GM19035 (cell line): Measurements from ENCODE around the gene MPP1.
A peak's percentile ranks its signal among the peaks of the same experiment; 100 is the strongest.

Source experiments
- ATAC-seq: cut with Tn5 transposase; IDR thresholded peaks from one replicate; pipeline ENCODE4 v1.9.1; 2021; ENCODE audit not compliant: unreplicated experiment

MPP1 gene

GRCh38 chrX:154775419-154776349 lies 29.6 kb downstream of the MPP1 start:
- ATAC-seq: no peak

GRCh38 chrX:154774622-154775021 lies 30.7 kb downstream of the MPP1 start:
- no peak for ATAC-seq

DNA sequence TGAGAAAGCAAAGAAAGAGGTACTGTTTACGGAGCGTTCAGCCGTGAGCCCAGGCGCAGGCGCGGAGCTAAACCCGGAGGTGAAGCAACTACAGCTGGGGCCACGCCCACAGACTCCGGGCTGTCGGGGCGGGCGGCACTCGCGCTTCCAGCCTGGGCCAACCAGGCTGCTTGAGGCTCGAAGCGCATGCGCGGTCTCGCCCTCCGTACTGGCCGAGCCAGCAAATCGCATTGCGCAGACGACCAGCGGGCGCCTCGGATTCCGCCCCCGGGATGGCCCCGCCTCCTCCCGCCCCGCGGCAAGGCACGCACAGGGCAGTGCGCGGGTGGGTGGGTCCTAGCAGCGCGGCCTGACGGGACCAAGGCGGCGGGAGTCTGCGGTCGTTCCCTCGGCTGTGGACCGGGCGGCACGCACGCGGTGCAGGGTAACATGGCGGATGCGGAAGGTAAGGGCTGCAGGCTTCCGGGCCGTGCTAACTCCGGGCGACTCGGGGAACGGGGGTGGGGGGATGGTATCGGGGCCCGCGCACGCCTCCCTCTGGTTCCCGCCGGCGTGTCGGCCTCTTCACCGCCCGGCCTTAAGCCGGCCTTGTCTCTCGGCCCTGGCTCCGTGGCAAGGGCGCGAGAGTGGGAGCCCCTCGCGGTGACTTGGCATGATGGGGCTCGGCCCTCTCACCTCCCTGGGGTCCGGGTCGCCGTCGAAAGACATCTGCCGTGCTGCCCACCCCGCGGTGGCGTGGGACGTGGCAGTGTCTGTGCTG lies 42.6 kb downstream of the MPP1 start, which contains the start of gene DKC1:
DKC1 (plus strand) TSS at position 328 of the 760 bp plus-strand sequence; CDS start at position 430, 102 bp downstream.
- ATAC-seq: peak; percentile 85

DNA sequence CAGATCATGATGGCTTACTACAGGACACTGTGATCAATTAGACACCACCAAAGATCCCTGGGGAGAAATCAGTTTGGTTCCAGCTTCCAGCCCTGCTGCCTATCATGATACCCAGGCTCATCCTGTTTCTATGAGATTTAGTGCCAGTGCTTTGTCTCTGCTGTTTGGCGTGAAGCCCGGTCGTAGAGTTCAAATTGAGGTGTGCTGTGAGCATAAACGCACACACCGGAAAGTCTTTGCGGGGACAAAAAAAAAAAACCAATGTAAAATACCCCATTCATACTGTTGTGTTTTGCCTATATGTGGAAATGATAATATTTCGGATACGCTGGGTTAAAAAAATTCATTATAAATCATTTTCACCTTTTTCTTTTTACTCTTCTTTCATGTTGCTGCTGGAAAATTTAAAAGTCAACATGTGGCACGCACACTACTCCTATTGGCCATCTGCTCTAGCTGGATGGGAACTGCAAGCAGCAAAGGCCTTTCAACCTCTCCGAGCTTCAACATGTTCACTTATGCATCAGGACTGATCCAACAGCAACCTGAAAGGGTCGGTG lies 43.2 kb downstream of the MPP1 start:
- no peak for ATAC-seq

DNA sequence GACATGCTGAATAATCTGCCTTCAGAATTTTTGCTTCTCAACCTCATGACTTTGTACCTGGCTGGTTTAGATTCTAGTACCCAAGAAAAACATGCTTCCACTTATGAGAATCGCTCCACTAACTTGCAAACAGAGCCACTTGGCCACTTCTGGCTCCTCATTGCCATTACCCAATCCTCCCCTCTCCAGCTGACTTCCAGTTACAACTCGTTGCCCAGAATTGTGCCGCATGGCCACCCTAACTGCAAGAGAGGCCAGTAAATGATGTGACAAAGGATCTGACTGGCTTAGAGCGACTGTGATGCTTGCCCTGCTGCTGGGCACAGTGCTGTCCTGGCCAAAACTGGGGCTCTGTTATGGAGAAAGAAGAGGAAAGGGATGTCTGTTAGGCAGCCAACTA lies 46.6 kb downstream of the MPP1 start:
- no peak for ATAC-seq

DNA sequence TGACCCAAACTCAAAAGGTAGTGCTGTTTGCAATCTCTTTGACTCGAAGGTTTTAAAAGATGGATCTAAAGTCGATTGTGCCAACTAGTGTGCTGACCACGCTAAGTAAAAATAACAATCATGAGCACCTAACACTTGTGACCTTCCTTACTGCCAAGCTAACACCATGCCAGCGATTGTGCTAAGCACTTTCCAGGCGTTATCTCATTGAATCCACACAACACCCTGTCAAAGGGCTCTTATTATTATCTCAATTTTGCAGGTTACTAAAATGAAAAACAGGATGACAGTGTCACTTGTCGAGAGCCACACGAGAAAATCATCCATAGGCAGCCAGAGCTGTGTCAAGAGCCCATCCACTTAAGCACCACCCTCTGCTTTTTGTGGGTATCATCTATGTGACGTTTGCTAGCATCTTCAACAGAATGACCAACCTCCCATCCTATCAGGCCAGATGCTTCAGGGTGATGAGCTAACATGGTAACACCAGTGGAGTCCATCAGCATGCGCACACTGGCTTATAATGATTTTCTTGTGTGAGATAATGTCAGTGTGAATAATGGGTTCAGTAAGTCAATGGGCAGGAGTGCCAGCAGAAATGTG lies 53.5 kb downstream of the MPP1 start:
- ATAC-seq: no peak

- ATAC-seq: peak; percentile 4
Observed at GRCh38 chrX:154751203-154751668, 54.0 kb downstream of the MPP1 start.

DNA sequence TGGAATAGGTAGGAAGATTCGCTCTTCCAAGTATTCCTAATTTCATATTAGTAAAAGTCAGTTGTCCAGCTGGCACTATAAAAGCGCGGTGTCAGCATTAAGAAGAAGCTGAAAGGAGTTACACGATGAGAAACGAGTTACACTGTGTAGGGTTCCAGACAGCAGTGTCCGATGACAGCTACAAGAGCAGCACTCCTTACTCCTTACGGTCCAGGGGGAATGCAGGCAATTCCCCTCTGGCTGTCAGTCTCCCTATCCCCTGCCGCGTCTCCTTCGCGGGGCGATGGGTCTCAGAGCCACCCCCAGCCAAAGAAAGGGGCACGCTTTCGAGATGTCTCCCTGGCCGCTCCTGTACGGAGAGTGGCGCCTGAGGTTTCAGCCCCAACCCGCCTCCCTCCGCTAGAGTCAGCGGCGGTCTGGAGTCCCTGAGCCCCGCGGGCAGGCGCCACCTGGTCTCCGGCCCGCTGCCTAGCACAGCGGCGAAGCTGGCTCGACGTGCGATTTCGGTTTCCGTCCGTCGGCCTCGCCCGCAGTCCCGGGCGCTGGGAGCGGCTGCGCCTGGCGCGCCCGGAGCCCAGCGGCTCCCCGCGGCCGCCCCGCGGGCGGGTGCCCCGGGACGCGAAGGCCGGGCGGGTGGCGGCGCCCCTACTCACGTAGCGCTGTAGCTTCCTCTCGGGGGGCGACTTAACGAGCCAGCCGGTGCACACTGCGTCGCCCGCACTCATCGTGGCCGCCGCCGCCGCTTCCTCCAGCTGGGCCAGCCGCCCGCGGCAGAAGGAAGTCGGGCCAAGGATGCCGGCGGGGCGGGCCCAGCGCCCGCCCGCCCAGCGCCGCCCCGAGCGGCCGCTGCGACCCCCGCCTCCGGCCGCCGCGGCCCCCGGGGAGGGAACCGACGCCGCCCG lies 54.7 kb downstream of the MPP1 start, which contains the start of gene GAB3:
GAB3 (minus strand) TSS at position 777 of the 902 bp plus-strand sequence; CDS start at position 725, 52 bp downstream.
- peak; percentile 70 for ATAC-seq

GRCh38 chrX:154749856-154750255 lies 55.4 kb downstream of the MPP1 start:
- ATAC-seq: no peak

- no peak for ATAC-seq
Observed at GRCh38 chrX:154748712-154749339, 56.5 kb downstream of the MPP1 start.

DNA sequence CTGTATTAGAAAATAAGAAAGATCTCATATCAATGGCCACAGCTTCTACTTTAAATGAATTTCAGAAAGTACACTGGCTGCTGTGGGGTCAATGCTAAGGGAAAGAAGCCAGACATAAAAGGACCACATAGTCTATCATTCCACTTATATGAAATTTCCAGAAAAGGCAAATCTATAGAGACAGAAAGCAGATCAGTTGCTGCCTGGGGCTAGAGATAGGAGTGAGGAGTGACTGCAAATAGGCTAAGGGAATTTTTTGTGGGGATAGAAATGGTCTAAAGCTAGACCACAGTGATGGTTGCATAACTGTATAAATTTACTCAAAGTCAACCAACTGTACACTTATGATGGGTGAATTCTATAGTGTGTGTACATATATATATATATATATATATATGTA lies 62.7 kb downstream of the MPP1 start:
- ATAC-seq: no peak

GRCh38 chrX:154739952-154740465 lies 65.3 kb downstream of the MPP1 start:
- ATAC-seq: no peak

GRCh38 chrX:154738011-154738738 lies 67.1 kb downstream of the MPP1 start:
- ATAC-seq: no peak

DNA sequence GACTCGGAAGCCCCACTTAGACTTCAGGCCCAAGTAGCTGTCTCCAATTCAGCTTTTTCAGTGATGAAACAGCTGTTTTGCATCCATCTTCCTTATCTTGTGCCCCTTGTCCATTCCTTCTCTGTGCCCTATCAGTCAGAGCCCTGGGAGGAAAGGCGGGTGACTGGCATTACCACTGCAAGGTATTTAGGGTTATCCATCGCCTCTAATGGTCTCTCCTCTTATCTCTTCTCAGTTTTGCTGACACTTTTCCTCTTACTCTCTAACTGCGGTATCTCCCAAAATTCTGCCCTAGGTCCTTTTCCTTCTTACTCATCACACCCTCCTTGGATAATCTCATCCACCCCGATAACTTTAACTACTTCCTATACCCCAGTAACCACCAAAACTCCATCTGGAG lies 68.1 kb downstream of the MPP1 start:
- no peak for ATAC-seq

- ATAC-seq: no peak
Observed at GRCh38 chrX:154735695-154736393, 69.4 kb downstream of the MPP1 start.

- ATAC-seq: no peak
Observed at GRCh38 chrX:154734061-154734781, 71.1 kb downstream of the MPP1 start.

DNA sequence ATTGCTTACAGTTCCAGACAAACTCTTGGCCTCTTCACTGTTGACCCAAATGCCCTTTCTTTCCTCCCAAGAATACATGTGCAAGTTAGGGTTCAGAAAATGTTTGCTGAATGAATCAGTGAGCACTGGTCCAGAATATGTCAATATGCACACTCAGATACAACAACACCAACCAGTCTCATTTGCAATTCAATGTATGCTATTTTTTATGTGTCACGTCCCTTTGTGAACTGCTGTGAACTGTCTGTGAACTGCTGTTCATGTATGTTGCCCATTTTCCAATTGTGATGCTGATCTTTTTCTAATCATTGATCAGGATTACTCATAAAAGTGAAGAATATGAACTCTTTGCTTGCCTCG lies 72.2 kb downstream of the MPP1 start:
- ATAC-seq: no peak
